Testis (tissue), 2 donors: Measurements from ENCODE around the gene KRTAP6-2.

Experiments used
- CTCF ChIP-seq, 3 experiments: fragments of 450-650 bp in 2 of 3; fragments of 200-600 bp in 1 of 3; sonication (generic) in 1 of 3; IDR thresholded peaks; one replicate each; pipeline ENCODE4 v1.5.1; 2016 to 2019; ENCODE audit warnings: antibody characterized with exemption in 3 of 3, mild to moderate bottlenecking in 2 of 3, moderate library complexity in 1 of 3
- POLR2A ChIP-seq: fragments of 450-650 bp; IDR thresholded peaks from one replicate; pipeline ENCODE4 v1.6.1; 2017; ENCODE audit warnings: antibody characterized with exemption, mild to moderate bottlenecking, moderate library complexity

GRCh38 chr21:30600787-30601186 lies 2.1 kb upstream of the KRTAP6-2 start, which contains the start of gene KRTAP22-1:
- no peak for TF ChIP-seq CTCF (IDR thresholded peaks at IDR 0.05)
- TF ChIP-seq POLR2A = no peak
